HepG2 (cell line): ENCODE results near the gene FANCM. TPM values are rescaled to one million over a fixed set of nuclear protein-coding genes. Genes with fewer than 3 reads are reported as not detected.

ENCODE experiments used
- ATAC-seq: fragments of 200-7000 bp; cut with Tn5 transposase; 3 replicates; pipeline ENCODE4 v1.9.1; 2020; ENCODE audit warnings: mild to moderate bottlenecking, moderate library complexity
- BruUV-seq: library from RNA; stranded (reverse); fragments of 400-500 nt; replicated peaks from 2 replicates; lab custom pipeline; 2021; lab: Mats Ljungman, UMichigan
- CTCF ChIA-PET: fragments of 300-600 bp; formaldehyde crosslinking; extraction: SDS; loops from one replicate; lab custom pipeline; 2021; ENCODE audit warnings: low total read pairs, inconsistent platforms, low intra/inter-chr PET ratio; lab: Yijun Ruan, JAX
- POLR2A ChIA-PET: fragments of 350-600 bp; sonication (Branson Sonifier 250); formaldehyde crosslinking; loops from one replicate; lab custom pipeline; 2020; ENCODE audit warnings: antibody characterized with exemption, inconsistent platforms; lab: Yijun Ruan, JAX
- DNase-seq: peaks from one replicate; pipeline ENCODE4 v3.0.0-alpha.2; 2015; ENCODE audit warnings: low spot score
- FAIRE-seq: peaks from 3 replicates; lab custom pipeline; 2011; peaks lifted over from hg19 to GRCh38; lab: Jason Lieb, UNC
- H2AFZ ChIP-seq: one replicate; pipeline ENCODE4 v1.6.1; 2011; ENCODE audit warnings: low read length, inconsistent platforms
- H3K27ac ChIP-seq: fragments of 300-600 bp; 3 replicates; pipeline ENCODE4 v1.8.0; 2011; ENCODE audit warnings: mixed run types, mild to moderate bottlenecking, mixed read lengths, low read length, inconsistent platforms; ENCODE audit not compliant: insufficient read depth; ENCODE audit errors: extremely low read length
- H3K27me3 ChIP-seq, 2 experiments: fragments of 200-600 bp in 1 of 2; 2 replicates in 1 of 2; 3 replicates in 1 of 2; pipeline versions ENCODE4 v1.6.0 to v1.8.0; 2011; ENCODE audit warnings: low read length in 2 of 2, mild to moderate bottlenecking in 2 of 2, moderate library complexity in 2 of 2, inconsistent platforms in 1 of 2; ENCODE audit not compliant: insufficient read depth in 2 of 2, control insufficient read depth in 1 of 2
- H3K36me3 ChIP-seq, 2 experiments: fragments of 200-600 bp in 1 of 2; replicated peaks in 1 of 2; 2 replicates in 1 of 2; 3 replicates in 1 of 2; pipeline versions ENCODE4 v1.5.1 to v1.8.0; 2011; ENCODE audit warnings: low read length in 2 of 2, inconsistent platforms in 1 of 2; ENCODE audit not compliant: insufficient read depth in 2 of 2, control insufficient read depth in 1 of 2
- H3K4me1 ChIP-seq: 2 replicates; pipeline ENCODE4 v1.5.1; 2012; ENCODE audit warnings: low read length, inconsistent platforms; ENCODE audit not compliant: insufficient read depth
- H3K4me2 ChIP-seq: 2 replicates; pipeline ENCODE4 v1.6.0; 2011; ENCODE audit warnings: low read depth, low read length, inconsistent platforms
- H3K4me3 ChIP-seq, 3 experiments: fragments of 200-600 bp in 1 of 3; sonication (generic), shearing (Covaris generic) in 1 of 3; replicated peaks in 1 of 3; 2 replicates each; pipeline ENCODE4 v1.5.1; 2011 to 2016; ENCODE audit warnings: low read length in 3 of 3, inconsistent platforms in 2 of 3, low read depth in 2 of 3, mild to moderate bottlenecking in 2 of 3, control low read depth in 1 of 3, mixed read lengths in 1 of 3; ENCODE audit not compliant: insufficient read depth in 1 of 3
- H3K79me2 ChIP-seq: one replicate; pipeline ENCODE4 v1.6.1; 2011; ENCODE audit warnings: low read length, inconsistent platforms; ENCODE audit not compliant: insufficient read depth
- H3K9ac ChIP-seq: 2 replicates; pipeline ENCODE4 v1.6.0; 2011; ENCODE audit warnings: mild to moderate bottlenecking, low read depth, low read length, inconsistent platforms; ENCODE audit not compliant: insufficient read depth
- H3K9me3 ChIP-seq: 2 replicates; pipeline ENCODE4 v1.5.1; 2012; ENCODE audit warnings: mild to moderate bottlenecking, low read length
- H4K20me1 ChIP-seq: 2 replicates; pipeline ENCODE4 v1.6.0; 2011; ENCODE audit warnings: inconsistent platforms, mild to moderate bottlenecking, low read length, moderate library complexity; ENCODE audit not compliant: insufficient read depth
- BCLAF1 ChIP-seq: fragments of 450-650 bp; IDR thresholded peaks from 2 replicates; pipeline ENCODE4 v1.6.1; 2017; ENCODE audit warnings: mild to moderate bottlenecking
- HNRNPH1 ChIP-seq: fragments of 200-400 bp; formaldehyde crosslinking; optimal IDR thresholded peaks from 2 replicates; pipeline ENCODE3; 2017; ENCODE audit warnings: mild to moderate bottlenecking, low read depth, low read length
- PAX8 ChIP-seq: sonication (generic); formaldehyde crosslinking; IDR thresholded peaks from 2 replicates; pipeline ENCODE4 v1.8.0; 2022; ENCODE audit warnings: mild to moderate bottlenecking, missing genetic modification reagents, borderline replicate concordance
- REXO4 ChIP-seq: sonication (generic); formaldehyde crosslinking; IDR thresholded peaks from 2 replicates; pipeline ENCODE4 v1.8.0; 2022; ENCODE audit warnings: missing genetic modification reagents, mild to moderate bottlenecking, borderline replicate concordance
- ZNF30 ChIP-seq: sonication (generic); formaldehyde crosslinking; IDR thresholded peaks from 2 replicates; pipeline ENCODE4 v1.5.0; 2020; ENCODE audit warnings: mild to moderate bottlenecking, missing genetic modification reagents
- ZNF484 ChIP-seq: sonication (generic); formaldehyde crosslinking; IDR thresholded peaks from 2 replicates; pipeline ENCODE4 v1.5.1; 2020; ENCODE audit warnings: mild to moderate bottlenecking, low read depth, missing genetic modification reagents, borderline replicate concordance
- ZNF784 ChIP-seq: sonication (generic); formaldehyde crosslinking; IDR thresholded peaks from 2 replicates; pipeline ENCODE4 v1.5.1; 2020; ENCODE audit warnings: missing genetic modification reagents, mild to moderate bottlenecking, borderline replicate concordance
- WGBS: methylation state at CpG from one replicate; pipeline ENCODE4 v1.1.6; 2017; ENCODE audit warnings: low lambda C conversion rate; 5-methylcytosine and 5-hydroxymethylcytosine counted together
- in situ Hi-C: cut with HindIII; loops from 2 replicates; pipeline ENCODE4 v1.10.0; 2017; ENCODE audit warnings: low pct_unique_long_range_greater_than_20kb; ENCODE audit not compliant: extremely low pct_ligation_motif_present
- intact Hi-C: fragments of 100-400 bp; cut with micrococcal nuclease; formaldehyde crosslinking; loops from one replicate; pipeline ENCODE4 v1.10.0; 2022; ENCODE audit not compliant: unreplicated experiment
- polyA plus RNA-seq, 8 experiments: library from polyadenylated mRNA; depleted of rRNA in 3 of 8; stranded (reverse) in 7 of 8; unstranded in 1 of 8; fragments of >200 nt; fragmentation: Illumina TruSeq in 4 of 8; extraction: Trizol in 4 of 8; gene quantifications; 2 replicates each; pipeline versions ENCODE4 v1.2.1 to v1.2.3, GENCODE V29; 2011 to 2016; ENCODE audit warnings: low read depth in 4 of 8, missing spikeins in 1 of 8, mixed read lengths in 1 of 8; ENCODE audit not compliant: insufficient read depth in 1 of 8
- total RNA-seq, 5 experiments: library from RNA; depleted of rRNA; stranded (reverse); fragments of >200 nt; fragmentation: Illumina TruSeq; extraction: Trizol; gene quantifications; 2 replicates each; pipeline ENCODE4 v1.2.3, GENCODE V29; 2016; ENCODE audit warnings: low read depth in 1 of 5

Gene FANCM
- total and polyA plus RNA-seq, 2 of the 13 experiments (the other 11 are each of a cell fraction or from before 2014, with no cell fraction given): 2.6 to 10.4 TPM

GRCh38 chr14:45134051-45134958, 1.4 kb upstream of the FANCM start, which contains the start of gene FKBP3 (continued):
- TF ChIP-seq PAX8 (peak; percentile 40; the same call in 1 of the 2 replicates), REXO4 (CRISPR knock-in tag) (no peak), ZNF30 (CRISPR knock-in tag) (no peak)

GRCh38 chr14:45135156-45135555, 574 bp upstream of the FANCM start:
- POLR2A ChIA-PET: interaction anchor here (0.6 to 5.0 kb wide), 9 partner anchors 9 to 239 kb away, joined by 3 to 42 read pairs (median 9); partner anchors contain the start of genes KLHL28, MIS18BP1, PRPF39 and TOGARAM1
- Histone ChIP-seq H3K36me3 (no peaks in the 10 kb centered on the region), H4K20me1 (no peaks in the 10 kb centered on the region; the same call in 1 of the 2 replicates), H3K79me2 (peaks cover 72% of the 10 kb centered on the region), H3K9me3 (no peaks in the 10 kb centered on the region), H3K9ac (peak overlapping the region; percentile 83), H3K27me3 (no peaks in the 10 kb centered on the region; a peak in 2 of 5 replicates), H3K27ac (peak overlapping the region; percentile 90), H3K4me1 (peaks cover 46% of the 10 kb centered on the region), H3K4me2 (peak overlapping the region; percentile 77), H2AFZ (peak overlapping the region; percentile 96), H3K4me3 (peak overlapping the region; percentile 75 to 91 (median 83))
- FAIRE-seq: no peak
- in situ Hi-C loops (loop anchor here (5.0 kb wide), 1 partner anchor 173 kb away; the partner anchor contains the start of genes KLHL28 and TOGARAM1), intact Hi-C loops (loop anchor here (2.0 to 5.0 kb wide), 4 partner anchors 22 to 132 kb away; partner anchors contain the start of gene PRPF39)
- BruUV-seq: no TSS peak
- ATAC-seq: no peak
- WGBS: under 1% methylated on average over 7 of the region's 7 CpGs
- DNase-seq: no peak
- CTCF ChIA-PET: no interaction called here
- TF ChIP-seq HNRNPH1: no peak
- TF ChIP-seq BCLAF1: no peak
- TF ChIP-seq ZNF484 (CRISPR knock-in tag): no peak
- no peak for TF ChIP-seq ZNF784 (CRISPR knock-in tag)
